ENCODE measurements around the gene TIAM2.

Gene TIAM2

GRCh38 chr6:155030148-155030720 lies 35.1 kb downstream of the TIAM2 start:
- no peak overlapping the region for H3K4me3 ChIP-seq (ENCODE audit: control insufficient read depth, low read depth, low read length)
- no peak for DNase-seq (ENCODE audit: low read depth)
- no peak for TF ChIP-seq CTCF (IDR thresholded peaks at IDR 0.05; ENCODE audit: control insufficient read depth, insufficient read depth, low read depth, low read length, missing control alignments)

- TF ChIP-seq CTCF (IDR thresholded peaks at IDR 0.05; ENCODE audit: control insufficient read depth, insufficient read depth, low read depth, low read length, missing control alignments), result no peak
- H3K4me3 ChIP-seq (ENCODE audit: control insufficient read depth, low read depth, low read length), result no peak overlapping the region
- no peak for DNase-seq (ENCODE audit: low read depth)
Observed at GRCh38 chr6:155031091-155031490, 36.0 kb downstream of the TIAM2 start.

GRCh38 chr6:155033021-155033791 lies 38.1 kb downstream of the TIAM2 start:
- no peak overlapping the region for H3K4me3 ChIP-seq (ENCODE audit: control insufficient read depth, low read depth, low read length)
- no peak for TF ChIP-seq CTCF (IDR thresholded peaks at IDR 0.05; ENCODE audit: control insufficient read depth, insufficient read depth, low read depth, low read length, missing control alignments)
- DNase-seq (ENCODE audit: low read depth), result no peak

GRCh38 chr6:155036907-155037306 lies 41.8 kb downstream of the TIAM2 start:
- no peak for DNase-seq (ENCODE audit: low read depth)
- H3K4me3 ChIP-seq (ENCODE audit: control insufficient read depth, low read depth, low read length), result no peak overlapping the region
- no peak for TF ChIP-seq CTCF (IDR thresholded peaks at IDR 0.05; ENCODE audit: control insufficient read depth, insufficient read depth, low read depth, low read length, missing control alignments)

- no peak for DNase-seq (ENCODE audit: low read depth)
- TF ChIP-seq CTCF (IDR thresholded peaks at IDR 0.05; ENCODE audit: control insufficient read depth, insufficient read depth, low read depth, low read length, missing control alignments), result no peak
- no peak overlapping the region for H3K4me3 ChIP-seq (ENCODE audit: control insufficient read depth, low read depth, low read length)
Observed at GRCh38 chr6:155038104-155038503, 43.0 kb downstream of the TIAM2 start.

- no peak for TF ChIP-seq CTCF (IDR thresholded peaks at IDR 0.05; ENCODE audit: control insufficient read depth, insufficient read depth, low read depth, low read length, missing control alignments)
- no peak overlapping the region for H3K4me3 ChIP-seq (ENCODE audit: control insufficient read depth, low read depth, low read length)
- no peak for DNase-seq (ENCODE audit: low read depth)
Observed at GRCh38 chr6:155038527-155038926, 43.4 kb downstream of the TIAM2 start.
